ENCODE results near the gene LRRC63.
"Not testable (repeated sequence)": the region's sequence is repeated elsewhere in the genome, so short reads cannot be mapped to it uniquely, and the experiment has no call there.

LRRC63 gene

GRCh38 chr13:46281779-46282178 lies 70.1 kb downstream of the LRRC63 start:
- H3K4me3 Mint-ChIP-seq: no peak overlapping the region
- H3K36me3 Mint-ChIP-seq (ENCODE audit: low read depth): no peaks in the 10 kb centered on the region
- H3K4me1 Mint-ChIP-seq: no peaks in the 10 kb centered on the region
- no peak for TF ChIP-seq CTCF (IDR thresholded peaks at IDR 0.05; ENCODE audit: unreplicated experiment in 3 of 3)
- H3K27me3 Mint-ChIP-seq (ENCODE audit: low read depth): no peaks in the 10 kb centered on the region
- H3K9me3 Mint-ChIP-seq: no peaks in the 10 kb centered on the region
- H3K27ac Mint-ChIP-seq: no peak overlapping the region

- H3K36me3 Mint-ChIP-seq (ENCODE audit: low read depth); H3K27ac Mint-ChIP-seq; H3K9me3 Mint-ChIP-seq; H3K4me1 Mint-ChIP-seq; H3K27me3 Mint-ChIP-seq (ENCODE audit: low read depth); H3K4me3 Mint-ChIP-seq: not testable (repeated sequence)
Measured at GRCh38 chr13:46283912-46284824, 72.4 kb downstream of the LRRC63 start.

- no peaks in the 10 kb centered on the region for H3K27me3 Mint-ChIP-seq (ENCODE audit: low read depth)
- H3K27ac Mint-ChIP-seq: no peak overlapping the region
- no peak for TF ChIP-seq CTCF (IDR thresholded peaks at IDR 0.05; ENCODE audit: unreplicated experiment in 3 of 3)
Measured at GRCh38 chr13:46286972-46287371, 75.2 kb downstream of the LRRC63 start.

GRCh38 chr13:46288570-46289259 lies 77.0 kb downstream of the LRRC63 start:
- Mint-ChIP-seq H3K9me3 (no peaks in the 10 kb centered on the region), H3K4me1 (no peaks in the 10 kb centered on the region), H3K36me3 (ENCODE audit: low read depth) (no peaks in the 10 kb centered on the region), H3K4me3 (no peak overlapping the region), H3K27ac (no peak overlapping the region), H3K27me3 (ENCODE audit: low read depth) (no peaks in the 10 kb centered on the region)
- TF ChIP-seq CTCF (IDR thresholded peaks at IDR 0.05; ENCODE audit: unreplicated experiment in 3 of 3): peak; percentile 57 to 74 (median 69)

More at GRCh38 chr13:46286972-46287371, 75.2 kb downstream of the LRRC63 start:
- Mint-ChIP-seq H3K4me1 (no peaks in the 10 kb centered on the region), H3K9me3 (no peaks in the 10 kb centered on the region), H3K4me3 (no peak overlapping the region), H3K36me3 (ENCODE audit: low read depth) (no peaks in the 10 kb centered on the region)

- Mint-ChIP-seq H3K27ac (no peak overlapping the region), H3K9me3 (no peaks in the 10 kb centered on the region), H3K4me3 (no peak overlapping the region), H3K36me3 (ENCODE audit: low read depth) (no peaks in the 10 kb centered on the region), H3K27me3 (ENCODE audit: low read depth) (no peaks in the 10 kb centered on the region), H3K4me1 (no peaks in the 10 kb centered on the region)
- peak in 1 of 3 experiments; percentile 11 for TF ChIP-seq CTCF (IDR thresholded peaks at IDR 0.05; ENCODE audit: unreplicated experiment in 3 of 3)
Measured at GRCh38 chr13:46289260-46289955, 77.7 kb downstream of the LRRC63 start.

GRCh38 chr13:46290434-46290833 lies 78.7 kb downstream of the LRRC63 start:
- Mint-ChIP-seq H3K36me3 (ENCODE audit: low read depth) (no peaks in the 10 kb centered on the region), H3K9me3 (no peaks in the 10 kb centered on the region), H3K4me3 (no peak overlapping the region), H3K27ac (no peak overlapping the region), H3K27me3 (ENCODE audit: low read depth) (no peaks in the 10 kb centered on the region), H3K4me1 (peaks cover under 1% of the 10 kb centered on the region)
- TF ChIP-seq CTCF (IDR thresholded peaks at IDR 0.05; ENCODE audit: unreplicated experiment in 3 of 3): no peak
